ENCODE results near the gene TUSC2. TPM values are rescaled to one million over a fixed set of nuclear protein-coding genes. Genes with fewer than 3 reads are reported as not detected.
A peak's percentile ranks its signal among the peaks of the same experiment; 100 is the strongest.

TUSC2 gene
- total and polyA plus RNA-seq, 2 of the 13 experiments (the other 11 are each of a cell fraction or from before 2014, with no cell fraction given), result 36.7 to 39.1 TPM

GRCh38 chr3:50337175-50337861 lies 9.3 kb upstream of the TUSC2 start (continued):
- TF ChIP-seq, protein P1, sequence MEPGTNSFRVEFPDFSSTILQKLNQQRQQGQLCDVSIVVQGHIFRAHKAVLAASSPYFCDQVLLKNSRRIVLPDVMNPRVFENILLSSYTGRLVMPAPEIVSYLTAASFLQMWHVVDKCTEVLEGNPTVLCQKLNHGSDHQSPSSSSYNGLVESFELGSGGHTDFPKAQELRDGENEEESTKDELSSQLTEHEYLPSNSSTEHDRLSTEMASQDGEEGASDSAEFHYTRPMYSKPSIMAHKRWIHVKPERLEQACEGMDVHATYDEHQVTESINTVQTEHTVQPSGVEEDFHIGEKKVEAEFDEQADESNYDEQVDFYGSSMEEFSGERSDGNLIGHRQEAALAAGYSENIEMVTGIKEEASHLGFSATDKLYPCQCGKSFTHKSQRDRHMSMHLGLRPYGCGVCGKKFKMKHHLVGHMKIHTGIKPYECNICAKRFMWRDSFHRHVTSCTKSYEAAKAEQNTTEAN (CRISPR knock-in tag; conservative IDR thresholded peaks at IDR 0.05), result peak; percentile 71; the same call in 1 of the 2 replicates
- peak; percentile 63; the same call in 1 of the 2 replicates for TF ChIP-seq BORCS8-MEF2B (CRISPR knock-in tag; IDR thresholded peaks at IDR 0.05)
- TF ChIP-seq NPAS2 (CRISPR knock-in tag; IDR thresholded peaks at IDR 0.05; ENCODE audit: borderline replicate concordance), result no peak
- no peak for TF ChIP-seq TSC22D2 (CRISPR knock-in tag; IDR thresholded peaks at IDR 0.05; ENCODE audit: borderline replicate concordance)
- no peak for TF ChIP-seq SRSF9 (IDR thresholded peaks at IDR 0.05; ENCODE audit: borderline replicate concordance, insufficient read depth, low read depth, low read length, poor library complexity, severe bottlenecking)
- TF ChIP-seq RFXANK (CRISPR knock-in tag; IDR thresholded peaks at IDR 0.05), result no peak
- TF ChIP-seq MIER3 (CRISPR knock-in tag; IDR thresholded peaks at IDR 0.05; ENCODE audit: borderline replicate concordance), result peak; percentile 30; the same call in 1 of the 2 replicates
- TF ChIP-seq ZNF776 (CRISPR knock-in tag; IDR thresholded peaks at IDR 0.05), result peak; percentile 94
- peak; percentile 85; the same call in 1 of the 2 replicates for TF ChIP-seq ZNF230 (CRISPR knock-in tag; IDR thresholded peaks at IDR 0.05)
- peak; percentile 98 for TF ChIP-seq ZNF687 (CRISPR knock-in tag; IDR thresholded peaks at IDR 0.05)
- no peak for TF ChIP-seq CEBPG (CRISPR knock-in tag; IDR thresholded peaks at IDR 0.05)
- TF ChIP-seq PAX8 (CRISPR knock-in tag; IDR thresholded peaks at IDR 0.05; ENCODE audit: borderline replicate concordance), result peak; percentile 97; the same call in 1 of the 2 replicates
- TF ChIP-seq, protein P2, sequence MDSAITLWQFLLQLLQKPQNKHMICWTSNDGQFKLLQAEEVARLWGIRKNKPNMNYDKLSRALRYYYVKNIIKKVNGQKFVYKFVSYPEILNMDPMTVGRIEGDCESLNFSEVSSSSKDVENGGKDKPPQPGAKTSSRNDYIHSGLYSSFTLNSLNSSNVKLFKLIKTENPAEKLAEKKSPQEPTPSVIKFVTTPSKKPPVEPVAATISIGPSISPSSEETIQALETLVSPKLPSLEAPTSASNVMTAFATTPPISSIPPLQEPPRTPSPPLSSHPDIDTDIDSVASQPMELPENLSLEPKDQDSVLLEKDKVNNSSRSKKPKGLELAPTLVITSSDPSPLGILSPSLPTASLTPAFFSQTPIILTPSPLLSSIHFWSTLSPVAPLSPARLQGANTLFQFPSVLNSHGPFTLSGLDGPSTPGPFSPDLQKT (CRISPR knock-in tag; IDR thresholded peaks at IDR 0.05; ENCODE audit: borderline replicate concordance), result no peak
- TF ChIP-seq ZNF614 (CRISPR knock-in tag; IDR thresholded peaks at IDR 0.05; ENCODE audit: borderline replicate concordance), result no peak
- no peak for TF ChIP-seq MATR3 (CRISPR knock-in tag; IDR thresholded peaks at IDR 0.05)
- TF ChIP-seq ZNF7 (CRISPR knock-in tag; IDR thresholded peaks at IDR 0.05), result no peak
- no peak for TF ChIP-seq KLF15 (CRISPR knock-in tag; IDR thresholded peaks at IDR 0.05; ENCODE audit: borderline replicate concordance)
- TF ChIP-seq YEATS4 (CRISPR knock-in tag; IDR thresholded peaks at IDR 0.05; ENCODE audit: borderline replicate concordance), result peak; percentile 97
- TF ChIP-seq ZMYM2 (CRISPR knock-in tag; IDR thresholded peaks at IDR 0.05), result peak; percentile 72; the same call in 1 of the 2 replicates
- TF ChIP-seq CTCF (CRISPR knock-in tag; IDR thresholded peaks at IDR 0.05), result peak; percentile 2; the same call in 1 of the 2 replicates
- TF ChIP-seq KDM4B (CRISPR knock-in tag; IDR thresholded peaks at IDR 0.05), result 0 out of 2 replicates have a peak, but pooled peaks have one; percentile 45
- TF ChIP-seq, protein P3, sequence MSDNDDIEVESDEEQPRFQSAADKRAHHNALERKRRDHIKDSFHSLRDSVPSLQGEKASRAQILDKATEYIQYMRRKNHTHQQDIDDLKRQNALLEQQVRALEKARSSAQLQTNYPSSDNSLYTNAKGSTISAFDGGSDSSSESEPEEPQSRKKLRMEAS (IDR thresholded peaks at IDR 0.05), result peak; percentile 93

Data from HepG2 (cell line).